Transverse colon (tissue), 4 donors: ENCODE data around the gene NBPF12. TPM values are rescaled to one million over a fixed set of nuclear protein-coding genes. Genes with fewer than 3 reads are reported as not detected.
A peak's percentile ranks its signal among the peaks of the same experiment; 100 is the strongest.
"Not testable (repeated sequence)": the region's sequence is repeated elsewhere in the genome, so short reads cannot be mapped to it uniquely, and the experiment has no call there.

Source experiments
- DNase-seq: peaks from one replicate; pipeline ENCODE4 v3.0.0-alpha.2; 2019
- H3K27ac ChIP-seq, 4 donors: fragments of 200-600 bp; sonication (generic); 2 replicates each; pipeline ENCODE4 v1.5.1; 2016 to 2018; ENCODE audit warnings: inconsistent platforms in 4 of 4
- H3K27me3 ChIP-seq: fragments of 200-600 bp; sonication (generic); 2 replicates; pipeline ENCODE4 v1.5.1; 2017; ENCODE audit warnings: inconsistent platforms
- H3K36me3 ChIP-seq, 4 donors: fragments of 200-600 bp; sonication (generic); 2 replicates each; pipeline ENCODE4 v1.5.1; 2017 to 2019; ENCODE audit warnings: inconsistent platforms in 4 of 4
- H3K4me1 ChIP-seq, 4 donors: fragments of 200-600 bp; sonication (generic); 2 replicates each; pipeline ENCODE4 v1.5.1; 2017 to 2020; ENCODE audit warnings: inconsistent platforms in 4 of 4
- H3K4me3 ChIP-seq, 4 donors: fragments of 200-600 bp; sonication (generic); 1 replicate in 1 of 4; 2 replicates in 3 of 4; pipeline versions ENCODE4 v1.5.1 to v1.6.1; 2017 to 2019; ENCODE audit warnings: inconsistent platforms in 4 of 4
- H3K9me3 ChIP-seq, 2 donors: fragments of 200-600 bp; sonication (generic); 2 replicates each; pipeline ENCODE4 v1.5.1; 2017 to 2019; ENCODE audit warnings: inconsistent platforms in 2 of 2
- CTCF ChIP-seq, 5 experiments: fragments of 200-600 bp in 3 of 5; fragments of 450-650 bp in 2 of 5; sonication (generic) in 3 of 5; IDR thresholded peaks; 1 replicate in 2 of 5; 2 replicates in 3 of 5; pipeline ENCODE4 v1.5.1; 2016 to 2017; ENCODE audit warnings: antibody characterized with exemption in 5 of 5, inconsistent platforms in 3 of 5, mild to moderate bottlenecking in 2 of 5, moderate library complexity in 1 of 5
- WGBS, 2 donors: methylation state at CpG; one replicate each; pipeline ENCODE4 v1.1.5; 2018; ENCODE audit warnings: low coverage in 1 of 2; 5-methylcytosine and 5-hydroxymethylcytosine counted together
- in situ Hi-C, 4 donors: fragments of 200-750 bp; cut with MboI; loops; one replicate each; pipeline versions ENCODE4 v1.15.0 to v1.15.1; 2017; ENCODE audit warnings: low sequenced_read_pairs in 3 of 4, low pct_ligation_motif_present in 1 of 4, low pct_unique_long_range_greater_than_20kb in 1 of 4
- intact Hi-C: fragments of 100-400 bp; cut with DNase I; formaldehyde crosslinking; loops from one replicate; pipeline ENCODE4 v1.15.1; 2023; ENCODE audit warnings: low total_unique reads
- total RNA-seq, 4 donors: library from RNA; depleted of rRNA; stranded (reverse); fragments of >200 nt; gene quantifications; one replicate each; pipeline ENCODE4 v1.1.0, GENCODE V29; 2016

Gene NBPF12
- total RNA-seq, 4 donors from 2014 or later: 10.8 to 21.1 (median 13.9) TPM

GRCh38 chr1:146966351-146966750 lies 28.2 kb downstream of the NBPF12 start:
- H3K4me3 ChIP-seq, H3K4me1 ChIP-seq, in situ Hi-C loops, H3K36me3 ChIP-seq, H3K27ac ChIP-seq, DNase-seq, intact Hi-C loops, H3K27me3 ChIP-seq, H3K9me3 ChIP-seq: not testable (repeated sequence)
- peak in 2 of 5 experiments; percentile 10 to 36 for TF ChIP-seq CTCF (IDR thresholded peaks at IDR 0.05)
- 50 to 53% methylated on average over 4 to 8 of the region's 8 CpGs for WGBS, 2 donors

GRCh38 chr1:146970656-146971055 lies 32.5 kb downstream of the NBPF12 start:
- H3K27ac ChIP-seq, DNase-seq, H3K36me3 ChIP-seq, H3K4me3 ChIP-seq, intact Hi-C loops, H3K27me3 ChIP-seq, in situ Hi-C loops, H3K9me3 ChIP-seq, H3K4me1 ChIP-seq: not testable (repeated sequence)
- WGBS, 2 donors: 20 to 75% methylated on average over 1 to 2 of the region's 2 CpGs

- H3K27me3 ChIP-seq, in situ Hi-C loops, intact Hi-C loops, H3K4me3 ChIP-seq, H3K27ac ChIP-seq, DNase-seq, H3K9me3 ChIP-seq, H3K36me3 ChIP-seq, H3K4me1 ChIP-seq: not testable (repeated sequence)
- WGBS, 2 donors: 61% methylated on average over 5 of the region's 5 CpGs; no CpG with 5 or more reads in 1 of the 2 donors
Measured at GRCh38 chr1:146972681-146973080, 34.6 kb downstream of the NBPF12 start.

GRCh38 chr1:146985855-146986254 lies 47.7 kb downstream of the NBPF12 start:
- in situ Hi-C loops, H3K27me3 ChIP-seq, H3K4me1 ChIP-seq, H3K4me3 ChIP-seq, intact Hi-C loops, DNase-seq, H3K36me3 ChIP-seq, H3K27ac ChIP-seq, H3K9me3 ChIP-seq: not testable (repeated sequence)
- 86% methylated on average over 4 of the region's 4 CpGs; no CpG with 5 or more reads in 1 of the 2 donors for WGBS, 2 donors

- intact Hi-C loops, H3K4me1 ChIP-seq, DNase-seq, H3K36me3 ChIP-seq, H3K4me3 ChIP-seq, H3K9me3 ChIP-seq, H3K27me3 ChIP-seq, in situ Hi-C loops, H3K27ac ChIP-seq: not testable (repeated sequence)
- WGBS, 2 donors: 100% methylated on average over 2 of the region's 4 CpGs; no CpG with 5 or more reads in 1 of the 2 donors
Measured at GRCh38 chr1:146986450-146986849, 48.3 kb downstream of the NBPF12 start.

DNA sequence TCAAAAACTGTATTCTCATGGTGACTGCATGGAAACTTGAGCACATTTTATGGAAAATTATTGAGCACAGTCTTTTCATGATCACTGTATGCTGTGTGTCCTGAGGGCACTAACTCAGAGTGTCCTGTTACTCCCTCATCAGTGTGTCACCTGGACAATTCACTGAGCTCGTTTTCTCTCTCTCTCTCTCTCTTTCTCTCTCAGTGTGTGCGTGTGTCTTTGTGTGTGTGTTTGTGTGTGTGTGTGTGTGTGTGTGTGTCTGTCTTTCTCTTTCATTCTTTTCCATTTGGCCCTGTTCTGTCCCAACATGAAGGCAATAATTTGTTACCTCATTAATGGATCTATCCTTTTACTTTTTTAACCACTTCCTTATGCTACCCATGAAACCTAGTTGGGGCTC lies 49.4 kb downstream of the NBPF12 start:
- intact Hi-C loops, DNase-seq, H3K36me3 ChIP-seq, H3K4me1 ChIP-seq, H3K9me3 ChIP-seq, H3K27ac ChIP-seq, in situ Hi-C loops, H3K27me3 ChIP-seq, H3K4me3 ChIP-seq: not testable (repeated sequence)
- 86% methylated on average over 2 of the region's 2 CpGs; no CpG with 5 or more reads in 1 of the 2 donors for WGBS, 2 donors

GRCh38 chr1:146989455-146989854 lies 51.3 kb downstream of the NBPF12 start:
- H3K4me3 ChIP-seq, H3K36me3 ChIP-seq, H3K27me3 ChIP-seq, in situ Hi-C loops, H3K27ac ChIP-seq, H3K4me1 ChIP-seq, H3K9me3 ChIP-seq, intact Hi-C loops: not testable (repeated sequence)
- peak; percentile 11 for DNase-seq
- 93% methylated on average over 3 of the region's 3 CpGs; no CpG with 5 or more reads in 1 of the 2 donors for WGBS, 2 donors

DNA sequence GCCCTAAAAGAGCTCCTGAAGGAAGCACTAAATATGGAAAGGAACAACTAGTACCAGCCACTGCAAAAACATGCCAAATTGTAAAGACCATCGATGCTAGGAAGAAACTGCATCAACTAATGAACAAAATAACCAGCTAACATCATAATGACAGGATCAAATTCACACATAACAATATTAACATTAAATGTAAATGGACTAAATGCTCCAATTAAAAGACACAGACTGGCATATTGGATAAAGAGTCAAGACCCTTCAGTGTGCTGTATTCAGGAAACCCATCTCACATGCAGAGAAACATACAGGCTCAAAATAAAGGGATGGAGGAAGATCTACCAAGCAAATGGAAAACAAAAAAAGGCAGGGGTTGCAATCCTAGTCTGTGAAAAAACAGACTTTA lies 70.4 kb downstream of the NBPF12 start:
- H3K4me3 ChIP-seq, H3K27ac ChIP-seq, in situ Hi-C loops, H3K4me1 ChIP-seq, H3K36me3 ChIP-seq, H3K27me3 ChIP-seq, H3K9me3 ChIP-seq, intact Hi-C loops, DNase-seq: not testable (repeated sequence)
- 88 to 100% methylated on average over 1 of the region's 1 CpG for WGBS, 2 donors

DNA sequence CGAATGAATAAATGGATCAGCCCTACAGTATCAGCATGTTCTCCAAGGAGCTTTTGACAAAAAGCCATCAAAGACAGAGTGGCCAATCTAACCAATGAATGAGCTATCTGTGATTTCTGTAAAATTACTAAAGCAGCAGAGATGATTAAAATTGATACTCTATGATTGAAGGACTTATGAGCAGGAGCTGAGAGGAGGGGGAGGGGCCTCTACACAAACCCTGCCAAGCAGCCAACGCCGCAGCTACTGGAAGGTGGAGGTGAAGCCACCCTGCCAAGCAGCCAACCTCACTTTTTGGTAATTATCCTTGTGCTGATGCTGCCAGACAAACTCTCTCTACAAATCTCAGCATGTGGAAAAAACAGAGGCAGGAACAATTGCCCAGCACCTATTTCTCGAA lies 88.9 kb downstream of the NBPF12 start:
- H3K9me3 ChIP-seq, H3K4me3 ChIP-seq, H3K36me3 ChIP-seq, intact Hi-C loops, in situ Hi-C loops, H3K27ac ChIP-seq, DNase-seq, H3K27me3 ChIP-seq, H3K4me1 ChIP-seq: not testable (repeated sequence)
- 78 to 83% methylated on average over 1 to 4 of the region's 4 CpGs for WGBS, 2 donors

DNA sequence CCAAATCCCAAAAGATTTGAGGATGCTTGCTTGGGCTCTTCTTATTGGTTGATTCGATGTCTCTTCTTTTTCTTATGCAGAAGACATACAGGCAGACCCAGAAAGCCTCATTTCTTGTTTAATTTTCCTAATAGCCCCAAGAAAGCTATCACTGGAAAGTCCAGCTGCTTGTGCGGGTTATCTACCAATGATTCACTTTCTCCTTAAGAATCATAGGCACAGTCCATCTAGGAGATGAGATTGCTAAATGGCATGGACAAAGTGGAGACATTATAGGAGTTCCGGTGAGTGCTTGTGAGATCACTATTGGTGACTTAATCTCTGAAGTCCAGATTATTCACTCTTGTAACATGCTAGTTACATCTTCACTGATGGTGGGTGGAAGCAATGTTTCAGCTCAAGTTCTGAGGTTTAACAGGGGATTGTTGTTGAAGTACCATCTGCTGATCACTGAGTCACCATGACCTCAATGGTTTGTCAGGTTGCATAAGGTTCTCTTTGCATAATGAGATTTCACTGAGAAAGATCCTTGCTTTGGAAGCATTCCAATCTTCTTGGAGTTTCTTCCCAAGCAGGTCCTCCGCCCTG lies 92.0 kb downstream of the NBPF12 start:
- H3K9me3 ChIP-seq, H3K4me1 ChIP-seq, H3K27me3 ChIP-seq, DNase-seq, in situ Hi-C loops, H3K27ac ChIP-seq, H3K36me3 ChIP-seq, H3K4me3 ChIP-seq, intact Hi-C loops: not testable (repeated sequence)
- 65 to 88% methylated on average over 2 to 4 of the region's 4 CpGs for WGBS, 2 donors
